NCI-H524 treated with DMSO at 0.1 percent for 48 hours (cell line): ENCODE data around the gene SELENOT.
"Not testable (repeated sequence)": the region's sequence is repeated elsewhere in the genome, so short reads cannot be mapped to it uniquely, and the experiment has no call there.

Experiments
- DNase-seq: peaks from one replicate; lab custom pipeline; 2025; lab: John Stamatoyannopoulos, UW

Gene SELENOT

GRCh38 chr3:150603153-150603979 lies at the start of gene SELENOT:
SELENOT (plus strand) TSS chr3:150603321; CDS start chr3:150603363, 42 bp downstream.
- peak; percentile 94 for DNase-seq

GRCh38 chr3:150555859-150556436 lies 47.2 kb upstream of the SELENOT start:
- DNase-seq: no peak

- no peak for DNase-seq
These were observed 46.3 kb upstream of the SELENOT start for GRCh38 chr3:150556792-150557191.

- no peak for DNase-seq
These were observed 45.4 kb upstream of the SELENOT start for GRCh38 chr3:150557725-150558124.

- DNase-seq: no peak
These were observed 38.9 kb upstream of the SELENOT start for GRCh38 chr3:150564243-150564642.

- DNase-seq: no peak
These were observed 35.8 kb upstream of the SELENOT start for GRCh38 chr3:150567328-150567727.

GRCh38 chr3:150577855-150578254 lies 25.3 kb upstream of the SELENOT start:
- no peak for DNase-seq

- DNase-seq: no peak
These were observed 21.9 kb upstream of the SELENOT start for GRCh38 chr3:150581174-150581573.

- no peak for DNase-seq
These were observed 20.5 kb upstream of the SELENOT start for GRCh38 chr3:150582620-150583019.

GRCh38 chr3:150583028-150583427 lies 20.1 kb upstream of the SELENOT start:
- DNase-seq: no peak

GRCh38 chr3:150588027-150588830 lies 14.9 kb upstream of the SELENOT start:
- DNase-seq: no peak

- DNase-seq: no peak
These were observed 13.4 kb upstream of the SELENOT start for GRCh38 chr3:150589759-150590158.

GRCh38 chr3:150594150-150594549 lies 9.0 kb upstream of the SELENOT start:
- DNase-seq: no peak

- DNase-seq: no peak
These were observed 5.5 kb upstream of the SELENOT start for GRCh38 chr3:150597646-150598045.

- no peak for DNase-seq
These were observed 3.4 kb upstream of the SELENOT start for GRCh38 chr3:150599611-150600297.

GRCh38 chr3:150600647-150601530 lies 2.2 kb upstream of the SELENOT start:
- DNase-seq: not testable (repeated sequence)

GRCh38 chr3:150602426-150603152 lies 532 bp upstream of the SELENOT start:
- no peak for DNase-seq

GRCh38 chr3:150603980-150604319 lies 829 bp downstream of the SELENOT start:
- no peak for DNase-seq

GRCh38 chr3:150605998-150606641 lies 3.0 kb downstream of the SELENOT start:
- no peak for DNase-seq
